SH-SY5Y (cell line): ENCODE measurements around the gene EGLN2.

ENCODE experiments used
- GATA2 ChIP-seq: IDR thresholded peaks from 2 replicates; pipeline ENCODE4 v1.6.1; 2011; ENCODE audit warnings: mild to moderate bottlenecking, low read depth, low read length
- GATA3 ChIP-seq: IDR thresholded peaks from 2 replicates; pipeline ENCODE4 v1.6.1; 2011; ENCODE audit warnings: low read depth, mild to moderate bottlenecking, low read length, moderate library complexity

DNA sequence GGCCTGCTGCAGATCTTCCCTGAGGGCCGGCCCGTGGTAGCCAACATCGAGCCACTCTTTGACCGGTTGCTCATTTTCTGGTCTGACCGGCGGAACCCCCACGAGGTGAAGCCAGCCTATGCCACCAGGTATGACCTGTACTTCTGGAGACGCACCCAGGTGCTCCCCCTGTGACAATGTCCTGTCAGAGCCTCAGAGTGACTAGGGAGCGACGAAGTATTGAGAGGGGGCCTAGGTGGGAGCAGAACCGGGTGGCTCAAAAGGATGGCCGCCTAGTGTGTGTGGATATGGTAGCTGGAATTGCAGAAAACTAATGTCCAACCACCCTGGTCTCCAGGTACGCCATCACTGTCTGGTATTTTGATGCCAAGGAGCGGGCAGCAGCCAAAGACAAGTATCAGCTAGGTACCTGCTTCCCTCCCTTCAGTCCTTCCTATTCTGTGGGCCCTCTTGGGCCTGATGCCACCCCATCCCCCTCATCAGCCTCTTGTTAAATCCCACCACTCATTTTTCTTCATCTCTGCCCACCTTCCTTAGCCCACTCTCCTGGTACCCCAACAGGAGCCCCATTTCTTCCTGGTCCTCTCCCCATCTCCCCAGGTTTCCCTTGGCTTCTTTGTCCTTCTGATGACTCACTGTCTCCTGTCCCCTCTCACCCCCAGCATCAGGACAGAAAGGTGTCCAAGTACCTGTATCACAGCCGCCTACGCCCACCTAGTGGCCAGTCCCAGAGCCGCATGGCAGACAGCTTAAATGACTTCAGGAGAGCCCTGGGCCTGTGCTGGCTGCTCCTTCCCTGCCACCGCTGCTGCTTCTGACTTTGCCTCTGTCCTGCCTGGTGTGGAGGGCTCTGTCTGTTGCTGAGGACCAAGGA, 8.4 kb downstream of the EGLN2 start:
- TF ChIP-seq GATA2 (no peak), GATA3 (no peak)
